Thoracic aorta (tissue), 2 donors: ENCODE measurements around the gene KISS1. TPM values are rescaled to one million over a fixed set of nuclear protein-coding genes. Genes with fewer than 3 reads are reported as not detected.

Experiments used
- ATAC-seq: fragments of 150-250 bp; one replicate; pipeline ENCODE4 v1.8.0; 2017; ENCODE audit warnings: low read depth; ENCODE audit not compliant: insufficient number of reproducible peaks, low FRiP score
- DNase-seq: peaks from one replicate; pipeline ENCODE4 v3.0.0-alpha.2; 2020; ENCODE audit warnings: low spot score
- H3K27ac ChIP-seq, 2 donors: fragments of 200-600 bp; sonication (generic); 1 replicate in 1 of 2; 2 replicates in 1 of 2; pipeline ENCODE4 v1.5.1; 2016; ENCODE audit warnings: mild to moderate bottlenecking in 2 of 2, moderate library complexity in 2 of 2
- H3K27me3 ChIP-seq: fragments of 200-600 bp; sonication (generic); replicated peaks from 2 replicates; pipeline ENCODE4 v1.6.0; 2016; ENCODE audit warnings: mild to moderate bottlenecking; ENCODE audit not compliant: insufficient read depth
- H3K36me3 ChIP-seq: fragments of 200-600 bp; sonication (generic); one replicate; pipeline ENCODE4 v1.5.1; 2016
- H3K4me1 ChIP-seq, 2 donors: fragments of 200-600 bp; sonication (generic); 1 replicate in 1 of 2; 2 replicates in 1 of 2; pipeline versions ENCODE4 v1.5.1 to v1.6.0; 2016; ENCODE audit warnings: low read depth in 2 of 2, mild to moderate bottlenecking in 1 of 2; ENCODE audit not compliant: control insufficient read depth in 1 of 2
- H3K4me3 ChIP-seq: fragments of 200-600 bp; sonication (generic); 2 replicates; pipeline ENCODE4 v1.5.1; 2016; ENCODE audit warnings: mild to moderate bottlenecking
- H3K9me3 ChIP-seq: fragments of 200-600 bp; sonication (generic); 2 replicates; pipeline ENCODE4 v1.5.1; 2016
- CTCF ChIP-seq: fragments of 200-600 bp; sonication (generic); IDR thresholded peaks from one replicate; pipeline ENCODE4 v1.5.1; 2019; ENCODE audit warnings: antibody characterized with exemption
- total RNA-seq, 2 donors: library from RNA; depleted of rRNA; stranded (reverse); fragments of >200 nt; gene quantifications; one replicate each; pipeline versions ENCODE4 v1.1.0 to v1.2.3, GENCODE V29; 2016

KISS1 gene
- total RNA-seq, 2 donors from 2014 or later: not detected

DNA sequence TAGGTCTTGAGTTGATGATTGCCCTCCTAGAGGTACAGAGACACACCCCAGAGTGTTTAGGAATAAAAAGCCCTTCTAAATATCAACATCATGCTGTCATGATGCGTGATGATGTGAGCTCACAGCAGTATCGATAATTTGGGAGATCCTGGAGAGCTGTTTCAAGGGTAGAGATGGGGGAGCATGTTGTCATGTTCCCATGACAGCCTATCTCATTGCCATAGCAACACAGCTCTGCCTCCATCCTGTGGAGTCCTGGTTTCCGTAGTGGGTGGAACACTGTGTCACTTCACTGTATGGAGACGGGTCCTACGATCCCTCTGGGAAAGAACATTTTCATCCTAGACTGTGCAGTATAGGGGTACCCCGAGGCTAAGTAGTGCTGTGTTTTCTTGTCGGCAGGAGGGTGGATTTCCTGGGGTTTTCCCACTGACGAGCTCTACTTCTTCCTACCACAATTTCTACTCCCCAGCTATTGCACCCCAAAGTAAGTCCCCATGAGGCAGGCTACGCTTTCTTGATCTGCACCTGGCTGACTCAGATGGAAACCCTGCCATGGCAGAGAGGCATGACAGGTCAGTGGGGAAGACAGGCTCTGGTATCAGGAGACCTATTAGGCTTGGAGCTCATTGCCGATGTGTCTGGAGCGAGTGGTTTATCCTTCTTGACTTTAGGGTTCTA is 7.2 kb downstream of the KISS1 start:
- no peaks in the 10 kb centered on the region for H3K4me1 ChIP-seq
- ATAC-seq (no peak), DNase-seq (no peak)
- H3K36me3 ChIP-seq: no peaks in the 10 kb centered on the region
- TF ChIP-seq CTCF: no peak
- H3K4me3 ChIP-seq: no peak overlapping the region
- no peaks in the 10 kb centered on the region for H3K27me3 ChIP-seq
- no peaks in the 10 kb centered on the region for H3K9me3 ChIP-seq
- no peak overlapping the region for H3K27ac ChIP-seq

- Histone ChIP-seq H3K27ac (no peak overlapping the region), H3K36me3 (no peaks in the 10 kb centered on the region), H3K9me3 (no peaks in the 10 kb centered on the region), H3K4me1 (no peaks in the 10 kb centered on the region), H3K4me3 (no peak overlapping the region), H3K27me3 (no peaks in the 10 kb centered on the region)
- ATAC-seq: no peak
- no peak for DNase-seq
- no peak for TF ChIP-seq CTCF
Observed at GRCh38 chr1:204186597-204186996, 9.7 kb downstream of the KISS1 start.

- Histone ChIP-seq H3K36me3 (no peaks in the 10 kb centered on the region), H3K4me1 (no peaks in the 10 kb centered on the region), H3K27me3 (no peaks in the 10 kb centered on the region), H3K9me3 (no peaks in the 10 kb centered on the region), H3K4me3 (no peak overlapping the region), H3K27ac (no peak overlapping the region)
- ATAC-seq (no peak), DNase-seq (no peak)
- no peak for TF ChIP-seq CTCF
Observed at GRCh38 chr1:204181116-204181515, 15.2 kb downstream of the KISS1 start.

DNA sequence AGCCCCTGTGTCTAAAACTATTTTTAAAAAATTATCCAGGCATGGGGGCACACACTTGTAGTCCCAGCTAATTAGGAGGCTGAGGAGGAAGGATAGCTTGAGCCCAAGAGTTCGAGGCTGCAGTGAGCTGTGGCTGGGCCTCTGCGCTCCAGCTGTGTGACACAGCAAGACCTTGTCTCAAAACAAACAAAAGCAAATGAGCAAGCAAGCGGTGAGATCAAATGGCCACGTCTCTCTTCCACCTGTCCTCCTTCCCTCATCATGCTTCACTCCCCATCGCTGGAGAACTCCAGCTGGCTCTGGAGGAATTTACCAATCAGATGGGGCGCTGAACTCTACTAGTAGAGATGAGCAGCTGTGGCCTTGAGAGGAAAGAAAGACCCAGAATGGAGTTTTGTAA is 16.2 kb downstream of the KISS1 start:
- H3K4me1 ChIP-seq: no peaks in the 10 kb centered on the region
- no peaks in the 10 kb centered on the region for H3K36me3 ChIP-seq
- H3K9me3 ChIP-seq: no peaks in the 10 kb centered on the region
- H3K4me3 ChIP-seq: no peak overlapping the region
- no peak for TF ChIP-seq CTCF
- no peak for ATAC-seq
- H3K27ac ChIP-seq: no peak overlapping the region
- no peaks in the 10 kb centered on the region for H3K27me3 ChIP-seq
- no peak for DNase-seq

- DNase-seq (no peak), ATAC-seq (no peak)
- TF ChIP-seq CTCF: no peak
- Histone ChIP-seq H3K36me3 (no peaks in the 10 kb centered on the region), H3K9me3 (no peaks in the 10 kb centered on the region), H3K27me3 (no peaks in the 10 kb centered on the region), H3K4me1 (no peaks in the 10 kb centered on the region), H3K27ac (no peak overlapping the region), H3K4me3 (no peak overlapping the region)
Observed at GRCh38 chr1:204178487-204179281, 17.6 kb downstream of the KISS1 start.
